HG03378 (cell line): ENCODE data around the gene ICA1.
"Not testable (repeated sequence)": the region's sequence is repeated elsewhere in the genome, so short reads cannot be mapped to it uniquely, and the experiment has no call there.

ENCODE experiments used
- ATAC-seq: cut with Tn5 transposase; IDR thresholded peaks from one replicate; pipeline ENCODE4 v1.9.1; 2021; ENCODE audit warnings: mild to moderate bottlenecking, moderate library complexity; ENCODE audit not compliant: unreplicated experiment

ICA1 gene

DNA sequence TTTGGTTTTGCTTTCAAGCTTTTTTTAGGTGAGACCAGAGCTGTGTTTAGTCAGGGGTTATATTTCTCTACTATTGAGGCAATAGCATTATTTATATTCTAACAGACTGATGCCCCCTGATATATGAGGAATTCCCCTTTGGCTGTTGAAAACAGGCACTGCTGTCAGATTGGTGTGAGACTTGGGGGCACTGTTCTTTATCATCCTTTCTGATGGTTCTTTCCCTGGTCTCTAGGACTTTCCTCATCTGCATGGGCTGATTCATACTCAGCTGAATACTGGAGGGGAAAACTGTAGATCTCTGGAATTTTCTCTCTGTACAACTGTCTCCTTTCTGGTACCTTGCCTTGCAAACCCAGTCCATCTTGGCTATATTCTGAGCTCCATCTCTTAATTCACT, 10.0 kb upstream of the ICA1 start:
- no peak for ATAC-seq

- no peak for ATAC-seq
Observed at GRCh38 chr7:8263048-8263447, 1.1 kb upstream of the ICA1 start.

DNA sequence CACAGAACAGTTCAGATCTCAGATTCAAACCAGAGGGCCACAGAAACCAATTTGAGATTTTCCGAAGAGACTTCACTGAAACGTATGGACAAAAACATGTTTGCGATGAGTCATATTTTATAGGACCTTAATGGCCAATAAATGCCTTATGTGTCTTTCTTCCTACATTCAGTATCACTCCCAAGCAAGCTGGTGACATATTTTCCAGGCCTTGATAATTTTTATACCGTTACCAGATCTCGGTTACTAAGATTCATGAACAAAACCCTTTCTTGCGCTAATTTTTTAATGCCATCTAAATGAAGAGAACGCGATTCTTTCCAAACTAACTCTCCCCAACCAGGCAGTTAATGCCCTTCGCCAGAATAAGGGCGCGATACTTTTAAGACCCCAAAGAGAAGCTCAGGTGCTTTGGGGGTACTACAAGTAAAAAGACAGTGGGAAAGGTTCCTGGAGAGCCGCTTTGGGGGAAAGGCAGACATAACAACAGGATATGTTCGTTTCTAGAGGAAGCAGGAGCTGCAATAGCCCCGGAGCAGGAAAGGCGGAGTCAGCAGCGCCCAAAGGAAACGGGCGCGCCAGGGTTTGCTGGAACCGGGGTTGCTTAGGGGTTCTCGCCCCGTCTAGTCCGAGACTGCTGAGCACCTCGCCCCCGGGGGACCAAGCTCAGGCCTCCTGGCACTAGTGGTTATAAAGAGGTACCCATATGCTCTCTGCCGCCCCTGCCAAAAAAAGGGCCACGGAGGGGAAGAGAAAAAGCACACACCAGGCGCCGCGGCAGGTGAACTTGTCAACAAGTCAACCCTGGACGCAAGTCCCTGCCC, 884 bp downstream of the ICA1 start:
- ATAC-seq: peak; percentile 9

GRCh38 chr7:8259586-8260222, 2.3 kb downstream of the ICA1 start:
- ATAC-seq: no peak

- no peak for ATAC-seq
Observed at GRCh38 chr7:8258734-8259133, 3.2 kb downstream of the ICA1 start.

DNA sequence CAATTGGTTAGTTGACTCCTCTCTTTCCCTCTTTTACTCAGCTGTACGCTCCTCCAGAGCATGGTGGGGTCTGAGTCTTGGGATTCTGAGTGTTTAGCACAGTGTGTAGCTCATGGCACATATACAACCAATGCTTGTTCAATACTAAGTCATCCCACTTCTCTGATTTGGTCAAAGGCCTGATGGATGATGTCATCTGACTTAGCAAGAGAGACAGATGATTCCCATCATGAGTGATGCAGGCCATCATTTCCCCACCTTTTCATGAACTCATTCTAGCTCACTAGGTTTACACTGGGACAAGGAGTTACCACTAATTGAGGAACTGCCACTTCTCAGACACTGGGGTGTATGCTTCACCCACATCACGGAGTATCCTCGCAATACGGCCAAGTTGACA, 3.8 kb downstream of the ICA1 start:
- ATAC-seq: no peak

DNA sequence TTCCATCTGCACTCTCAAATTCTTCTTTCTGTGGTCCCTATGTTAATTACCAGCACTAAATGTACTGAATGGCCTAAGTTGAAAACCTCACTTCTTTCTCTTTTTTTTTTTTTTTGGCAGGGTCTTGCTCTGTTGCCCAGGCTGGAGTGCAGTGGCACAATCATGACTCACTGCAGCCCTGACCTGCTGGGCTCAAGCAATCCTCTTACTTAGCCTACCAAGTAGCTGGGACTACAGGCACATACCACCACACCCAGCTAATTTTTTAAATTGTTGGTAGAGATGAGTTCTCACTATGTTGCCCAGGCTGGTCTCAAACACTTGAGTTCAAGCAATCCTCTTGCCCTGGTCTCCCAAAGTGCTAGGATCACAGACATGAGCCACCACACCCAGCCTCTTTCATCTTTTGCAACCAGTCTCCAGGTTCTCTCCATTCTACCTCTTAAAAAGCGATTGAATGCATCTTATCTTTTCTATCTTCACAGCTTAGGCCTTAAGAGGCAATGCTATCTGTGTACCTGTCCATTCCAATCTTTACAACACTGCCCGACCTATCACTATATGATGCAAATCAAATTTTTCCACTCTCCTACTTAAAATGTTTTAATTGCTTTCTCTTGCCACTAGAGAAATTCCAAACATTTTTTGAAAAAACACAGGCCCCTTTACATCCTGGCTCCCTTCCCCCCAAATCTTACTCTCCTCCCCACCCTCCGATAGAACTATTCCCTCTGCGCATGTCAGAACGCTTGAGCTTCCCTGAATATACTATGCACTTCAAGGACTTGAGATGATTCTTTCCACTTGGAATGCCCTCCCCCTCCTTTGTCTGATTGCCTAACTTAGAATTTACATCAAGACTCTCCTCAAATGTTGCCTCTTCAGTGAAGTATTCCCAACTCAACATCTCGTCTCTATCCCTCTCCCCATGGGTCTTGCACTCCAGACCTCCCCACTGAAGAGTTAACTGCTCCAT, 6.0 kb downstream of the ICA1 start:
- ATAC-seq: no peak

- no peak for ATAC-seq
Observed at GRCh38 chr7:8254667-8255066, 7.3 kb downstream of the ICA1 start.

DNA sequence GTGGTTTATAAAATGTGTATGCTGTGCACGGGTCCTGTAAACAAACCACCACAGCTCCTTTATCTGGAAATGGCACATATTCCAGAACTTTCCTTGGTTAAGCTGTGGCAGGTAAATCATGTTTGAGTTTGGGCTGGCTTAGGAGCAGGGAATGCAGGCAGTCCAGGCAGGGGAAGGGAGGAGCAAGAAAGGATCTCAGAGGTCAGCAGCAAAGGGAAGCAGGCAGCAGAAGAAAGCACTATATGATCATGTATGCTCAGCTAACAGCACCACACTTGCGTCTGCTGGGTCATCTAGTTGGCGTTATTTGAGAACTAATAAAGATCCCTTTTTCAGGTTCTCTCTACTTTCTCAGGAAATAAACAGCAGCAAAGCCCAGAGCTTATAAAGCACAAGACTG, 7.8 kb downstream of the ICA1 start:
- no peak for ATAC-seq

DNA sequence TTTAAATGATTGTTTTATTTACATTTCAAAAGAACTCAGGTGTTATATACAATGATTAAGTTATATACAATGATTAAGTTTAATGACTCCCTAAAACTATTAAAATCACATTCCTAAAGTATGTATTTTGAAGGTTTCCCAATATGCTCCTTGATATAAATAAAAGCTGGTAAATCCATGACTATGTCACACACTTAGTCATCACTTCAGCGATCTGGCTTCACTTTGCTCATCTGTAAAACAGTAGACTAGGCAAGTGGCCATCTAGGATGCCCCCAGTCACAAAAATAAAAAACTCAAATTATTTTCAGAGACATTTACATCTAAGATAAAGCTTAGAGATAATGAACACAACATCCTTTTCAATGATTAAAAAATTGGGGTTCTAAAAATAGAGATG, 10.8 kb downstream of the ICA1 start:
- ATAC-seq: no peak

- no peak for ATAC-seq
Observed at GRCh38 chr7:8250547-8250946, 11.4 kb downstream of the ICA1 start.

DNA sequence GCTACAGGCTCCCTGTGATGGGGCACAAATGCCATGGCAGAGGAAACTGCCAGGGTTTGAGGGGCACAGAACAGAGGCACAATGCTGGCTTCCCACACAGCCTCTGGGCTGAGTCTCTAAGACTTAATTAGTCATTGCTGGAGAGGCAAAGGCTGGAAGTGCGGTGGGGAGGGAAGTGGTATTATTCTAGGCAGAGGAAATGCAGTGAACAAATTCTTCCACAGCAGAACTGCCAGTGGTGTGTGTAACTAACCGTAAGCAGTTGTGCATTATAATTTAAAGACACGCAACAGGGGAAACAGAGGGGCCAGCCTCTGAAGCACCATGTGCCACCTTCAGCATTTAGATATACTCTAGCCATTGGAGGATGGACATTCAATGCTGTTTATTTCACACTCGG, 12.8 kb downstream of the ICA1 start:
- ATAC-seq: no peak

DNA sequence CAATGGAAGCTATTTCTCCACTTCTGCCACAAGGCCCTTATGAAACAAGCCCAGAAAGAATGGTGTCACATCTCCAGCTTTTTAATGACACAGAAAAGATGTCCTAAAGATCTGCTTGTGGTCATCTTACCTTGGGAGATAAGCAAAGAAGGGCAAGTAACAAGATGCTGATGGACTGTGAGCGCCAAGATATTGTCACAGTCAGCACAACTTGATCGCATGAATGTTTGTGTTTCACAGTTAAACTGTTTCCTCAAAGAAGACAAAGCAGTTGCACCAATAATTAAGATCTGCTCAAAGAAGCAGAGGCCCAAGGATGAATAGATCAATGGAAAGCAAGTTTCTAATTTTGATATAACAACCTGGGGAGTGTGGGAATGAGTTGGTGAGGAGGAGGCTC, 15.9 kb downstream of the ICA1 start:
- no peak for ATAC-seq

GRCh38 chr7:8245032-8245431, 16.9 kb downstream of the ICA1 start:
- ATAC-seq: not testable (repeated sequence)

- not testable (repeated sequence) for ATAC-seq
Observed at GRCh38 chr7:8243059-8243458, 18.9 kb downstream of the ICA1 start.

DNA sequence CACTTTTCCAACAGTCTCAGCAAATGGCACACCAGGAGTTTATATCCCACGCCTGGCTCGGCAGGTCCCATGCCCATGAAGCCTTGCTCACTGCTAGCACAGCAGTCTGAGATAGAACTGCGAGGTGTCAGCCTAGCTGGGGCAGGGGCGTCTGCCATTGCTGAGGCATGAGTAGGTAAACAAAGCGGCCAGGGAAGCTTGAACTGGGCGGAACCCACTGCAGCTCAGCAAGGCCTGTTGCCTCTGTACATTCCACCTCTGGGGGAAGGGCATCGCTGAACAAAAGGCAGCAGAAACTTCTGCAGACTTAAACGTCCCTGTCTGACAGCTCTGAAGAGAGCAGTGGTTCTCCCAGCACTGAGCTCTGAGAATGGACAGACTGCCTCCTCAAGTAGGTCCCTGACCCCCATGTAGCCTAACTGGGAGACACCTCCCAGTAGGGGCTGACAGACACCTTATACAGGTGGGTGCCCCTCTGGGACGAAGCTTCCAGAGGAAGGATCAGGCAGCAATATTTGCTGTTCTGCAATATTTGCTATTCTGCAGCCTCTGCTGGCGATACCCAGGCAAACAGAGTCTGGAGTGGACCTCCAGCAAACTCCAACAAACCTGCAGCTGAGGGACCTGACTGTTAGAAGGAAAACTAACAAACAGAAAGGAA, 22.1 kb downstream of the ICA1 start:
- not testable (repeated sequence) for ATAC-seq

GRCh38 chr7:8236780-8237407, 25.1 kb downstream of the ICA1 start:
- no peak for ATAC-seq

- ATAC-seq: no peak
Observed at GRCh38 chr7:8232999-8233847, 28.7 kb downstream of the ICA1 start.

DNA sequence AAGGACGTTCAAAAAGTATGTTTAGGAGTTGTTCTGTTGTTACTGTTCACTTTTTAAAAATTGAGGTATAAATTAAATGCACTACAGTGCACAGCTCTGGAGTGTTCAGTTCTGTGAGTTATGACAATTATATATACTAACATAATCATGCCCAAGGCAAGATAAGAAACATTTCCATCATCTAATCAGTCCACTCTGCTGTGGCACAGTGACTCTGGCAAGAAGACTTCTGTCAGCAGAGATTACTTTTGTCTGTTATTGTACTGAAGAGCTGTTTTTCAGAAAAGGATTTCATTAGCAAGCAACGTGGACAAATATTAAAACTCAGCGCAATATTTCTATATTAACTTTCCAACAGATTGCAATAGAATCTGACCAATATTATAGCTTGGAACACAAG, 32.0 kb downstream of the ICA1 start:
- no peak for ATAC-seq
